H1 (cell line): Measurements from ENCODE around the gene TOR4A. TPM values are rescaled to one million over a fixed set of nuclear protein-coding genes. Genes with fewer than 3 reads are reported as not detected.

Source experiments
- CTCF ChIA-PET: fragments of 300-600 bp; sonication (Branson Sonifier 250); formaldehyde crosslinking; loops from one replicate; lab custom pipeline; 2021; ENCODE audit not compliant: partially characterized antibody; lab: Charles Lee
- POLR2A ChIA-PET: fragments of 300-600 bp; sonication (Branson Sonifier 250); formaldehyde crosslinking; loops from one replicate; lab custom pipeline; 2021; ENCODE audit warnings: inconsistent platforms; ENCODE audit not compliant: partially characterized antibody; lab: Charles Lee
- DNase-seq, 2 experiments: peaks; one replicate each; pipeline versions ENCODE4 v3.0.0 to v3.0.0-alpha.2; 2010 to 2022; ENCODE audit warnings: low spot score in 2 of 2, low read depth in 1 of 2, mixed read lengths in 1 of 2
- FAIRE-seq: peaks from 2 replicates; lab custom pipeline; 2011; peaks lifted over from hg19 to GRCh38; lab: Jason Lieb, UNC
- H2AFZ ChIP-seq: 2 replicates; pipeline ENCODE4 v1.8.1; 2012; ENCODE audit warnings: low read length, inconsistent platforms
- H2AK5ac ChIP-seq: 2 replicates; pipeline ENCODE4 v1.6.1; 2013; ENCODE audit warnings: low read depth, low read length
- H2BK120ac ChIP-seq: replicated peaks from 2 replicates; pipeline ENCODE3; 2013; ENCODE audit warnings: low read depth, low read length, inconsistent platforms
- H2BK12ac ChIP-seq: 2 replicates; pipeline ENCODE4 v1.6.1; 2013; ENCODE audit warnings: low read depth, low read length
- H2BK15ac ChIP-seq: 2 replicates; pipeline ENCODE4 v1.6.1; 2013; ENCODE audit warnings: low read length
- H2BK20ac ChIP-seq: 2 replicates; pipeline ENCODE4 v1.6.1; 2013; ENCODE audit warnings: low read length
- H2BK5ac ChIP-seq: 2 replicates; pipeline ENCODE4 v1.6.1; 2013; ENCODE audit warnings: low read depth, low read length
- H3K14ac ChIP-seq: 2 replicates; pipeline ENCODE4 v1.6.1; 2013; ENCODE audit warnings: inconsistent platforms; ENCODE audit not compliant: insufficient read length
- H3K18ac ChIP-seq: 2 replicates; pipeline ENCODE4 v1.6.1; 2013; ENCODE audit warnings: low read length; ENCODE audit errors: extremely low read depth
- H3K23ac ChIP-seq: 2 replicates; pipeline ENCODE4 v1.6.1; 2013; ENCODE audit warnings: inconsistent platforms; ENCODE audit not compliant: insufficient read length
- H3K23me2 ChIP-seq: 2 replicates; pipeline ENCODE4 v1.6.1; 2013; ENCODE audit warnings: low read depth, low read length
- H3K27ac ChIP-seq: 2 replicates; pipeline ENCODE4 v1.6.1; 2011; ENCODE audit warnings: low read depth, low read length, inconsistent platforms
- H3K27me3 ChIP-seq, 4 experiments: replicated peaks in 1 of 4; 1 replicate in 1 of 4; 2 replicates in 3 of 4; pipeline versions ENCODE4 v1.6.1 to v1.8.1; 2011 to 2013; ENCODE audit warnings: low read length in 3 of 4, mild to moderate bottlenecking in 3 of 4, inconsistent platforms in 2 of 4, mixed read lengths in 2 of 4, moderate library complexity in 1 of 4; ENCODE audit not compliant: control insufficient read depth in 3 of 4, insufficient read depth in 3 of 4; ENCODE audit errors: extremely low read depth in 1 of 4
- H3K36me3 ChIP-seq, 4 experiments: 2 replicates each; pipeline versions ENCODE4 v1.6.1 to v1.8.1; 2011 to 2013; ENCODE audit warnings: mild to moderate bottlenecking in 4 of 4, low read length in 3 of 4, moderate library complexity in 2 of 4, control low read depth in 1 of 4, inconsistent platforms in 1 of 4; ENCODE audit not compliant: insufficient read depth in 4 of 4, control insufficient read depth in 2 of 4
- H3K4ac ChIP-seq: replicated peaks from 2 replicates; pipeline ENCODE3; 2013; ENCODE audit warnings: low read length, low read depth, mixed read lengths, inconsistent platforms; ENCODE audit not compliant: insufficient read length
- H3K4me1 ChIP-seq, 4 experiments: replicated peaks in 1 of 4; 1 replicate in 1 of 4; 2 replicates in 3 of 4; pipeline versions ENCODE4 v1.6.1 to v1.8.1; 2011 to 2013; ENCODE audit warnings: low read length in 3 of 4, inconsistent platforms in 2 of 4, mixed read lengths in 1 of 4; ENCODE audit not compliant: insufficient read depth in 4 of 4, control insufficient read depth in 3 of 4
- H3K4me2 ChIP-seq, 2 experiments: 2 replicates each; pipeline versions ENCODE4 v1.6.1 to v1.8.1; 2011 to 2013; ENCODE audit warnings: low read depth in 2 of 2, low read length in 2 of 2, control low read depth in 1 of 2, inconsistent platforms in 1 of 2, mild to moderate bottlenecking in 1 of 2; ENCODE audit not compliant: insufficient read depth in 1 of 2
- H3K4me3 ChIP-seq, 4 experiments: fragments of 200-600, 300-600 bp in 1 of 4; sonication (generic), shearing (Covaris generic), sonication (Bioruptor Twin) in 1 of 4; 2 replicates each; pipeline versions ENCODE4 v1.5.1 to v1.8.1; 2011 to 2016; ENCODE audit warnings: low read length in 4 of 4, low read depth in 3 of 4, control low read depth in 2 of 4, inconsistent platforms in 2 of 4, mild to moderate bottlenecking in 2 of 4, mixed read lengths in 1 of 4, moderate library complexity in 1 of 4; ENCODE audit not compliant: insufficient read depth in 2 of 4; ENCODE audit errors: extremely low read depth in 1 of 4
- H3K56ac ChIP-seq: replicated peaks from 2 replicates; pipeline ENCODE3; 2013; ENCODE audit warnings: low read depth, mild to moderate bottlenecking, mixed read lengths, low read length, inconsistent platforms; ENCODE audit not compliant: insufficient read length
- H3K79me1 ChIP-seq: 2 replicates; pipeline ENCODE4 v1.6.1; 2013; ENCODE audit warnings: low read depth, low read length, control low read depth
- H3K79me2 ChIP-seq, 2 experiments: 2 replicates each; pipeline versions ENCODE4 v1.6.1 to v1.8.1; 2012 to 2013; ENCODE audit warnings: low read length in 2 of 2, mild to moderate bottlenecking in 2 of 2, inconsistent platforms in 1 of 2; ENCODE audit not compliant: insufficient read depth in 2 of 2, control insufficient read depth in 1 of 2
- H3K9ac ChIP-seq, 4 experiments: replicated peaks in 1 of 4; 1 replicate in 1 of 4; 2 replicates in 3 of 4; pipeline versions ENCODE4 v1.6.1 to v1.8.1; 2011 to 2013; ENCODE audit warnings: low read depth in 3 of 4, low read length in 3 of 4, control low read depth in 2 of 4, mild to moderate bottlenecking in 2 of 4, moderate library complexity in 2 of 4, inconsistent platforms in 1 of 4; ENCODE audit errors: extremely low read depth in 1 of 4
- H3K9me3 ChIP-seq, 2 experiments: 2 replicates each; pipeline versions ENCODE4 v1.6.1 to v1.8.1; 2012 to 2013; ENCODE audit warnings: mild to moderate bottlenecking in 2 of 2, moderate library complexity in 2 of 2, control low read depth in 1 of 2, inconsistent platforms in 1 of 2, low read depth in 1 of 2, low read length in 1 of 2, mixed read lengths in 1 of 2; ENCODE audit not compliant: insufficient read depth in 2 of 2
- H4K20me1 ChIP-seq, 2 experiments: replicated peaks in 1 of 2; 2 replicates each; pipeline versions ENCODE3 to v1.8.1; 2011 to 2013; ENCODE audit warnings: inconsistent platforms in 2 of 2, low read length in 2 of 2, mild to moderate bottlenecking in 1 of 2; ENCODE audit not compliant: insufficient read depth in 2 of 2, control insufficient read depth in 1 of 2
- H4K5ac ChIP-seq: 2 replicates; pipeline ENCODE4 v1.6.1; 2013; ENCODE audit warnings: low read length, low read depth, mixed read lengths, inconsistent platforms; ENCODE audit not compliant: insufficient read length
- H4K8ac ChIP-seq: 2 replicates; pipeline ENCODE4 v1.8.0; 2013; ENCODE audit warnings: mild to moderate bottlenecking, moderate library complexity, low read length, inconsistent platforms; ENCODE audit not compliant: insufficient read depth; ENCODE audit errors: extremely low read depth
- H4K91ac ChIP-seq: replicated peaks from 2 replicates; pipeline ENCODE3; 2013; ENCODE audit warnings: low read length, mixed read lengths, inconsistent platforms; ENCODE audit not compliant: insufficient read length
- CHD1 ChIP-seq: IDR thresholded peaks from 2 replicates; pipeline ENCODE4 v1.6.1; 2012; ENCODE audit warnings: low read depth, low read length, improper control_type of control experiment
- EGR1 ChIP-seq: IDR thresholded peaks from 2 replicates; pipeline ENCODE4 v1.6.1; 2011; ENCODE audit warnings: low read depth, low read length, borderline replicate concordance
- EZH2 ChIP-seq: fragments of 200-600 bp; sonication (generic); IDR thresholded peaks from 2 replicates; pipeline ENCODE4 v1.7.1; 2012; ENCODE audit warnings: low read depth, mild to moderate bottlenecking, moderate library complexity, low read length, inconsistent platforms; ENCODE audit not compliant: severe bottlenecking
- MAFK ChIP-seq: IDR thresholded peaks from 2 replicates; pipeline ENCODE4 v1.6.1; 2012; ENCODE audit warnings: low read depth, mild to moderate bottlenecking, improper control_type of control experiment, low read length
- PHF8 ChIP-seq: fragments of 200-600 bp; sonication (generic); conservative IDR thresholded peaks from 2 replicates; pipeline ENCODE4 v1.7.1; 2012; ENCODE audit warnings: low read depth, mild to moderate bottlenecking, inconsistent platforms, low read length, moderate library complexity
- RAD21 ChIP-seq, 2 experiments: IDR thresholded peaks in 1 of 2; conservative IDR thresholded peaks in 1 of 2; 2 replicates each; pipeline ENCODE4 v1.6.1; 2011; ENCODE audit warnings: low read depth in 2 of 2, low read length in 2 of 2, improper control_type of control experiment in 1 of 2, inconsistent platforms in 1 of 2, mild to moderate bottlenecking in 1 of 2, moderate library complexity in 1 of 2
- RBBP5 ChIP-seq: IDR thresholded peaks from 2 replicates; pipeline ENCODE4 v1.7.1; 2012; ENCODE audit warnings: low read depth, mild to moderate bottlenecking, inconsistent platforms, low read length, moderate library complexity, borderline replicate concordance
- SIRT6 ChIP-seq: IDR thresholded peaks from one replicate; pipeline ENCODE4 v1.7.1; 2012; ENCODE audit warnings: low read length, inconsistent platforms
- SRF ChIP-seq: IDR thresholded peaks from 2 replicates; pipeline ENCODE4 v1.6.1; 2011; ENCODE audit warnings: mild to moderate bottlenecking, low read depth, low read length, moderate library complexity
- TAF1 ChIP-seq: IDR thresholded peaks from 2 replicates; pipeline ENCODE4 v1.6.1; 2011; ENCODE audit warnings: mild to moderate bottlenecking, low read depth, low read length
- WGBS, 2 experiments: shearing (Covaris generic) in 1 of 2; methylation state at CpG; one replicate each; pipeline versions ENCODE4 v1.1.6 to v1.1.7; 2013 to 2015; ENCODE audit warnings: low lambda C conversion rate in 2 of 2, mixed read lengths in 2 of 2, inconsistent platforms in 1 of 2, low coverage in 1 of 2, missing lambda C conversion rate in 1 of 2; ENCODE audit not compliant: insufficient replicate concordance in 2 of 2, insufficient coverage in 1 of 2, insufficient read length in 1 of 2; ENCODE audit errors: extremely low coverage in 1 of 2, missing lambda C conversion rate in 1 of 2; 5-methylcytosine and 5-hydroxymethylcytosine counted together
- polyA plus RNA-seq, 7 experiments: library from polyadenylated mRNA; depleted of rRNA in 3 of 7; stranded (reverse) in 5 of 7; unstranded in 2 of 7; fragments of >200 nt in 5 of 7; fragments of 200-250 nt in 2 of 7; gene quantifications; 1 replicate in 5 of 7; 2 replicates in 1 of 7; 4 replicates in 1 of 7; pipeline versions ENCODE4 v1.2.1 to v1.2.3, GENCODE V29; 2011 to 2013; ENCODE audit warnings: missing spikeins in 2 of 7, mixed read lengths in 2 of 7
- total RNA-seq: library from RNA; stranded (reverse); fragmentation: NEBNext Ultra II Directional; extraction: Animal tissue kit (Norgen Biotek cat#: 25700); gene quantifications from 2 replicates; pipeline ENCODE4 v1.2.1, GENCODE V29; 2021
- TF ChIP-seq, protein P1 (sequence below): IDR thresholded peaks from 2 replicates; pipeline ENCODE4 v1.6.1; 2011; ENCODE audit warnings: low read depth, mild to moderate bottlenecking, low read length; ENCODE audit not compliant: insufficient read depth

Gene TOR4A
- total and polyA plus RNA-seq, 2 of the 8 experiments (the other 6 are each of a cell fraction or from before 2014, with no cell fraction given), result 8.4 to 9.3 TPM

DNA sequence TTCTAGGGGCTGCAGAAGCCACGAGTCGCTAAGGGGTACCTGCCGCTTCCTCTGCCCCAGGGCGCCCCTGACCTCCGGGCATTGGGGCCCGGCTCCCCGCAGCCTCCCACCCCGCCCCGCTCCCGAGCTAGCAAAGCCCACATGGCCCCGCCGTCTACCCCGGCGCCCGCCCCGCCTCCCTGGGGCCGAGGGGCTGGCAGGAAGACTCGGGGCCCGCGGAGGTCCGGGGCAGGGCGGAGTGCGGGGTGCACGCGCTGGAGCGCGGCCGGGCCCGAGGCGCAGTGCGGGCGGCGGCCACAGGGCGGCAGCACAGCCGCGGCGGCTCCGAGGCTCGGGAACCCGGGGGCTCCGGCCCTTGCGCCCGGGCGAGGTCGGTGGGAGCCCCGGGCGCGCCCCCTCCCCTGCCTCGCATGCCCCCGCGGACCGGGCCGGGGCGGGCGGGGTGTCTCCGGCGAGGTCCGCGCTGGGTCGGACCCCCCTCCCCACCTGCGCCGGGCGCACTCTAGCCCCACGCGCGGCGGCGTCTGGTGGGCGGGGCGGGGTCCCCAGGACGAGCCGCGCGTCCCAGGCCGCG lies 17.8 kb downstream of the TOR4A start:
- H3K9ac ChIP-seq, result peak overlapping the region in 1 of 4 experiments; percentile 41; a peak in 1 of 7 replicates
- H2BK15ac ChIP-seq, result no peak overlapping the region
- peak overlapping the region in 3 of 4 experiments; percentile 25 to 60 (median 48); a peak in 4 of 8 replicates for H3K4me3 ChIP-seq
- H2BK12ac ChIP-seq, result peak overlapping the region; percentile 94; the same call in 1 of the 2 replicates
- no peak overlapping the region for H3K14ac ChIP-seq
- H3K27me3 ChIP-seq, result peaks cover 0 to 24% (median 12%) of the 10 kb centered on the region in 4 experiments; a peak in 5 of 7 replicates
- H3K4me2 ChIP-seq, result peak overlapping the region; percentile 63 to 64
- H3K23me2 ChIP-seq, result peaks cover 4% of the 10 kb centered on the region; the same call in 1 of the 2 replicates
- WGBS, 2 experiments, result 1% methylated on average over 13 of the region's 76 CpGs; no CpG with 5 or more reads in 1 of the 2 experiments
- POLR2A ChIA-PET, result interaction anchor here (1.3 to 10.0 kb wide), 3 partner anchors 20 to 55 kb away, joined by 4 to 129 read pairs (median 8); partner anchors contain the start of gene TUBB4B
- H3K79me2 ChIP-seq, result no peaks in the 10 kb centered on the region
- H2AK5ac ChIP-seq, result no peak overlapping the region
- H2BK5ac ChIP-seq, result no peak overlapping the region
- DNase-seq (peak in 1 of 2 experiments; percentile 90), FAIRE-seq (no peak)
- no peak overlapping the region for H3K23ac ChIP-seq
- H4K91ac ChIP-seq, result no peak overlapping the region
- H4K8ac ChIP-seq, result peak overlapping the region; percentile 83; the same call in 1 of the 2 replicates
- no peak overlapping the region for H2BK120ac ChIP-seq
- CTCF ChIA-PET, result interaction anchor here (0.7 to 1.6 kb wide), 5 partner anchors 30 to 293 kb away, joined by 3 read pairs; no protein-coding TSS in a partner anchor
- peaks cover 3 to 8% of the 10 kb centered on the region in 2 experiments for H4K20me1 ChIP-seq
- peak overlapping the region; percentile 6 for H3K4ac ChIP-seq
- peaks cover 0 to 4% of the 10 kb centered on the region in 2 experiments; a peak in 2 of 4 replicates for H3K9me3 ChIP-seq
- H3K36me3 ChIP-seq, result no peaks in the 10 kb centered on the region
- H3K4me1 ChIP-seq, result peaks cover 3 to 28% (median 24%) of the 10 kb centered on the region in 4 experiments
- H3K56ac ChIP-seq, result no peak overlapping the region
- H2BK20ac ChIP-seq, result no peak overlapping the region; the same call in 1 of the 2 replicates
- no peaks in the 10 kb centered on the region for H3K79me1 ChIP-seq
- no peak overlapping the region for H2AFZ ChIP-seq
- H3K18ac ChIP-seq, result peak overlapping the region; percentile 52; the same call in 1 of the 2 replicates
- H4K5ac ChIP-seq, result no peak overlapping the region
- no peak overlapping the region for H3K27ac ChIP-seq
- TF ChIP-seq SIRT6, result no peak
- 0 out of 2 replicates have a peak, but pooled peaks have one; percentile 25 for TF ChIP-seq RBBP5
- no peak for TF ChIP-seq MAFK
- no peak for TF ChIP-seq EGR1
- TF ChIP-seq EZH2, result no peak
- TF ChIP-seq CHD1, result no peak
- peak; percentile 33 to 78 for TF ChIP-seq RAD21 (IDR thresholded peaks at IDR 0.05 in 1 of 2, conservative IDR thresholded peaks at IDR 0.05 in 1 of 2; ENCODE audit: low read depth in 2 of 2, low read length in 2 of 2)
- TF ChIP-seq PHF8, result 0 out of 2 replicates have a peak, but pooled peaks have one; percentile 29
- no peak for TF ChIP-seq TAF1
- no peak for TF ChIP-seq SRF
- TF ChIP-seq, protein P1, sequence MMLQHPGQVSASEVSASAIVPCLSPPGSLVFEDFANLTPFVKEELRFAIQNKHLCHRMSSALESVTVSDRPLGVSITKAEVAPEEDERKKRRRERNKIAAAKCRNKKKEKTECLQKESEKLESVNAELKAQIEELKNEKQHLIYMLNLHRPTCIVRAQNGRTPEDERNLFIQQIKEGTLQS, result no peak
